WTC11 (cell line): ENCODE measurements around the gene KRT36. TPM values are rescaled to one million over a fixed set of nuclear protein-coding genes. Genes with fewer than 3 reads are reported as not detected.

Experiments used
- ATAC-seq: fragments of 200-7000 bp; cut with Tn5 transposase; 2 replicates; pipeline ENCODE4 v1.10.0; 2021; ENCODE audit warnings: mild to moderate bottlenecking, moderate library complexity
- Bru-seq: library from RNA; stranded (reverse); fragments of 400-500 nt; gene quantifications from one replicate; lab custom pipeline; 2021; lab: Mats Ljungman, UMichigan
- CTCF ChIA-PET: fragments of 300-600 bp; sonication (Branson Sonifier 250); formaldehyde crosslinking; loops from one replicate; lab custom pipeline; 2021; ENCODE audit warnings: antibody characterized with exemption; lab: Charles Lee
- POLR2A ChIA-PET: fragments of 350-600 bp; sonication (Branson Sonifier 250); formaldehyde crosslinking; loops from one replicate; lab custom pipeline; 2021; ENCODE audit warnings: antibody characterized with exemption; lab: Charles Lee
- DNase-seq: peaks from one replicate; pipeline ENCODE4 v3.0.0; 2021; ENCODE audit warnings: low spot score
- H3K27ac Mint-ChIP-seq: 2 replicates; pipeline ENCODE4 v1.8.0; 2021; ENCODE audit warnings: mixed read lengths
- H3K27me3 Mint-ChIP-seq: 2 replicates; pipeline ENCODE4 v1.8.0; 2021; ENCODE audit warnings: low read depth, mild to moderate bottlenecking, moderate library complexity, mixed read lengths
- H3K36me3 Mint-ChIP-seq: 2 replicates; pipeline ENCODE4 v1.8.0; 2021; ENCODE audit warnings: mixed read lengths
- H3K4me1 Mint-ChIP-seq: 2 replicates; pipeline ENCODE4 v1.8.0; 2022; ENCODE audit warnings: mixed read lengths
- H3K4me3 Mint-ChIP-seq: 2 replicates; pipeline ENCODE4 v1.8.0; 2021; ENCODE audit warnings: mild to moderate bottlenecking, moderate library complexity, mixed read lengths
- H3K9me3 Mint-ChIP-seq: 2 replicates; pipeline ENCODE4 v1.8.0; 2021; ENCODE audit warnings: mixed read lengths
- CBFB ChIP-seq: sonication (generic); formaldehyde crosslinking; IDR thresholded peaks from 2 replicates; pipeline ENCODE4 v1.8.1; 2022; ENCODE audit warnings: mild to moderate bottlenecking, low read depth, missing genetic modification reagents
- CDX4 ChIP-seq: fragments of 250-450 bp; sonication (Bioruptor Pico); IDR thresholded peaks from 2 replicates; pipeline ENCODE4 v1.9.0; 2021; ENCODE audit warnings: moderate library complexity, mild to moderate bottlenecking, inconsistent platforms, borderline replicate concordance
- ELF4 ChIP-seq: sonication (generic); formaldehyde crosslinking; IDR thresholded peaks from 2 replicates; pipeline ENCODE4 v1.8.1; 2022; ENCODE audit warnings: low read depth, mild to moderate bottlenecking, moderate library complexity, missing genetic modification reagents
- ERG ChIP-seq: fragments of 250-450 bp; sonication (Bioruptor Pico); IDR thresholded peaks from 2 replicates; pipeline ENCODE4 v1.8.0; 2021; ENCODE audit warnings: mild to moderate bottlenecking
- FOXK1 ChIP-seq: sonication (generic); formaldehyde crosslinking; IDR thresholded peaks from 2 replicates; pipeline ENCODE4 v1.8.0; 2022; ENCODE audit warnings: mild to moderate bottlenecking, moderate library complexity, missing genetic modification reagents
- FOXP4 ChIP-seq: sonication (generic); formaldehyde crosslinking; IDR thresholded peaks from 2 replicates; pipeline ENCODE4 v1.8.0; 2022; ENCODE audit warnings: mild to moderate bottlenecking, missing genetic modification reagents
- HMGA2 ChIP-seq: fragments of 250-450 bp; sonication (Bioruptor Pico); IDR thresholded peaks from 2 replicates; pipeline ENCODE4 v1.4.0; 2021; ENCODE audit warnings: mild to moderate bottlenecking, moderate library complexity
- HMGXB4 ChIP-seq: sonication (generic); formaldehyde crosslinking; IDR thresholded peaks from 2 replicates; pipeline ENCODE4 v1.8.1; 2023; ENCODE audit warnings: mild to moderate bottlenecking, moderate library complexity, missing genetic modification reagents
- IRF1 ChIP-seq: sonication (generic); formaldehyde crosslinking; IDR thresholded peaks from 2 replicates; pipeline ENCODE4 v1.8.0; 2023; ENCODE audit warnings: missing genetic modification reagents
- KAT7 ChIP-seq: sonication (generic); formaldehyde crosslinking; IDR thresholded peaks from 2 replicates; pipeline ENCODE4 v1.8.1; 2023; ENCODE audit warnings: missing genetic modification reagents, mild to moderate bottlenecking, borderline replicate concordance
- MYBL2 ChIP-seq: sonication (generic); formaldehyde crosslinking; IDR thresholded peaks from 2 replicates; pipeline ENCODE4 v1.8.1; 2023; ENCODE audit warnings: mild to moderate bottlenecking, moderate library complexity, missing genetic modification reagents
- NFATC4 ChIP-seq: fragments of 250-450 bp; sonication (Bioruptor Pico); IDR thresholded peaks from 2 replicates; pipeline ENCODE4 v1.9.0; 2021; ENCODE audit warnings: mild to moderate bottlenecking
- NFE2L1 ChIP-seq: sonication (generic); formaldehyde crosslinking; IDR thresholded peaks from 2 replicates; pipeline ENCODE4 v1.8.1; 2023; ENCODE audit warnings: missing genetic modification reagents
- NR3C1 ChIP-seq: sonication (generic); formaldehyde crosslinking; conservative IDR thresholded peaks from 2 replicates; pipeline ENCODE4 v1.8.1; 2023; ENCODE audit warnings: low read depth, mild to moderate bottlenecking, missing genetic modification reagents
- SOX15 ChIP-seq: fragments of 250-450 bp; sonication (Bioruptor Pico); IDR thresholded peaks from 2 replicates; pipeline ENCODE4 v1.9.0; 2021; ENCODE audit warnings: mild to moderate bottlenecking
- USF2 ChIP-seq: sonication (generic); formaldehyde crosslinking; IDR thresholded peaks from 2 replicates; pipeline ENCODE4 v1.8.1; 2023; ENCODE audit warnings: mild to moderate bottlenecking, missing genetic modification reagents, moderate library complexity
- ZBTB21 ChIP-seq: sonication (generic); formaldehyde crosslinking; IDR thresholded peaks from 2 replicates; pipeline ENCODE4 v1.8.1; 2023; ENCODE audit warnings: mild to moderate bottlenecking, missing genetic modification reagents, borderline replicate concordance
- ZBTB43 ChIP-seq: sonication (generic); formaldehyde crosslinking; IDR thresholded peaks from 2 replicates; pipeline ENCODE4 v1.8.1; 2023; ENCODE audit warnings: mild to moderate bottlenecking, missing genetic modification reagents
- ZNF232 ChIP-seq: sonication (generic); formaldehyde crosslinking; IDR thresholded peaks from 2 replicates; pipeline ENCODE4 v1.8.0; 2022; ENCODE audit warnings: mild to moderate bottlenecking, missing genetic modification reagents
- ZNF263 ChIP-seq: sonication (generic); formaldehyde crosslinking; IDR thresholded peaks from 2 replicates; pipeline ENCODE4 v1.8.1; 2022; ENCODE audit warnings: low read depth, mild to moderate bottlenecking, moderate library complexity, missing genetic modification reagents
- ZNF416 ChIP-seq: fragments of 250-450 bp; sonication (Bioruptor Pico); IDR thresholded peaks from 2 replicates; pipeline ENCODE4 v1.9.0; 2021; ENCODE audit warnings: mild to moderate bottlenecking, inconsistent platforms
- ZNF423 ChIP-seq: fragments of 250-450 bp; sonication (Bioruptor Pico); IDR thresholded peaks from 2 replicates; pipeline ENCODE4 v2.1.2; 2022; ENCODE audit warnings: mild to moderate bottlenecking, moderate library complexity
- ZSCAN18 ChIP-seq: fragments of 250-450 bp; sonication (Bioruptor Pico); IDR thresholded peaks from 2 replicates; pipeline ENCODE4 v2.1.2; 2022; ENCODE audit warnings: mild to moderate bottlenecking, moderate library complexity
- long read RNA-seq, 3 experiments: library from RNA in 1 of 3; library from capped mRNA in 1 of 3; library from polyadenylated mRNA in 1 of 3; unstranded in 2 of 3; stranded (forward) in 1 of 3; transcript quantifications; one replicate each; pipeline ENCODE4 v2.0.0, GENCODE V29; 2021
- total RNA-seq: library from RNA; stranded (reverse); gene quantifications from 3 replicates; pipeline ENCODE4 v1.2.3, GENCODE V29; 2021

Gene KRT36
- total RNA-seq (not detected in 3 replicates), Bru-seq, nascent RNA (not detected)
- long read RNA-seq, experiment 1: 0 reads
- long read RNA-seq, experiment 2: 0 reads
- long read RNA-seq, experiment 3: 0 reads

GRCh38 chr17:41489531-41489930 lies at the start of gene KRT36:
KRT36 (minus strand) TSS chr17:41489910; CDS start chr17:41489864, 46 bp downstream.
- Mint-ChIP-seq H3K4me1 (no peaks in the 10 kb centered on the region), H3K27ac (no peak within 1 kb of the TSS)
- POLR2A ChIA-PET: no interaction called here
- ATAC-seq: no peak
- no peak for TF ChIP-seq ZNF416 (CRISPR knock-in tag)
- TF ChIP-seq CDX4 (CRISPR knock-in tag): no peak
- no peak for TF ChIP-seq ZNF232
- no peak for TF ChIP-seq HMGXB4
- no peak for TF ChIP-seq CBFB (CRISPR knock-in tag)
- TF ChIP-seq ZNF423 (CRISPR knock-in tag): no peak
- no peak for TF ChIP-seq MYBL2
- no peak for TF ChIP-seq ZBTB21 (CRISPR knock-in tag)
- no peak for TF ChIP-seq FOXK1 (CRISPR knock-in tag)
- TF ChIP-seq, all 79 proteins: peak for 0
- no peak for DNase-seq
- Mint-ChIP-seq H3K27me3 (peaks cover 17% of the 10 kb centered on the region), H3K9me3 (no peaks in the 10 kb centered on the region), H3K4me3 (no peak within 1 kb of the TSS), H3K36me3 (no peaks in the 10 kb centered on the region)
- CTCF ChIA-PET: interaction anchor here (1.7 to 10.9 kb wide), 4 partner anchors 59 to 173 kb away, joined by 7 to 160 read pairs (median 20); no protein-coding TSS in a partner anchor

GRCh38 chr17:41539071-41539492 lies 49.4 kb upstream of the KRT36 start:
- DNase-seq (no peak), ATAC-seq (peak; percentile 43)
- ChIA-PET CTCF (interaction anchor here (0.5 to 7.4 kb wide), 6 partner anchors 10 to 124 kb away, joined by 3 to 122 read pairs (median 4); partner anchors contain the start of gene KRT19), POLR2A (interaction anchor here (0.5 to 1.1 kb wide), 5 partner anchors 9 to 912 kb away, joined by 3 to 7 read pairs (median 4); partner anchors contain the start of gene KRT19)
- Mint-ChIP-seq H3K27ac (no peak overlapping the region), H3K27me3 (no peaks in the 10 kb centered on the region), H3K4me3 (no peak overlapping the region; the same call in 1 of the 2 replicates), H3K4me1 (peaks cover 48% of the 10 kb centered on the region), H3K36me3 (no peaks in the 10 kb centered on the region), H3K9me3 (no peaks in the 10 kb centered on the region)
- TF ChIP-seq HMGA2 (CRISPR knock-in tag) (no peak), CBFB (CRISPR knock-in tag) (no peak), SOX15 (no peak), ZSCAN18 (no peak), NR3C1 (CRISPR knock-in tag) (no peak), IRF1 (CRISPR knock-in tag) (no peak), ZNF263 (CRISPR knock-in tag) (no peak), USF2 (no peak), ELF4 (CRISPR knock-in tag) (no peak), ZBTB43 (CRISPR knock-in tag) (no peak), ERG (CRISPR knock-in tag) (no peak), NFE2L1 (CRISPR knock-in tag) (no peak), KAT7 (CRISPR knock-in tag) (no peak), FOXP4 (CRISPR knock-in tag) (no peak), NFATC4 (CRISPR knock-in tag) (no peak)
